ENCODE measurements around the gene MAP1LC3A.
"Not testable (repeated sequence)": the region's sequence is repeated elsewhere in the genome, so short reads cannot be mapped to it uniquely, and the experiment has no call there.

MAP1LC3A gene

DNA sequence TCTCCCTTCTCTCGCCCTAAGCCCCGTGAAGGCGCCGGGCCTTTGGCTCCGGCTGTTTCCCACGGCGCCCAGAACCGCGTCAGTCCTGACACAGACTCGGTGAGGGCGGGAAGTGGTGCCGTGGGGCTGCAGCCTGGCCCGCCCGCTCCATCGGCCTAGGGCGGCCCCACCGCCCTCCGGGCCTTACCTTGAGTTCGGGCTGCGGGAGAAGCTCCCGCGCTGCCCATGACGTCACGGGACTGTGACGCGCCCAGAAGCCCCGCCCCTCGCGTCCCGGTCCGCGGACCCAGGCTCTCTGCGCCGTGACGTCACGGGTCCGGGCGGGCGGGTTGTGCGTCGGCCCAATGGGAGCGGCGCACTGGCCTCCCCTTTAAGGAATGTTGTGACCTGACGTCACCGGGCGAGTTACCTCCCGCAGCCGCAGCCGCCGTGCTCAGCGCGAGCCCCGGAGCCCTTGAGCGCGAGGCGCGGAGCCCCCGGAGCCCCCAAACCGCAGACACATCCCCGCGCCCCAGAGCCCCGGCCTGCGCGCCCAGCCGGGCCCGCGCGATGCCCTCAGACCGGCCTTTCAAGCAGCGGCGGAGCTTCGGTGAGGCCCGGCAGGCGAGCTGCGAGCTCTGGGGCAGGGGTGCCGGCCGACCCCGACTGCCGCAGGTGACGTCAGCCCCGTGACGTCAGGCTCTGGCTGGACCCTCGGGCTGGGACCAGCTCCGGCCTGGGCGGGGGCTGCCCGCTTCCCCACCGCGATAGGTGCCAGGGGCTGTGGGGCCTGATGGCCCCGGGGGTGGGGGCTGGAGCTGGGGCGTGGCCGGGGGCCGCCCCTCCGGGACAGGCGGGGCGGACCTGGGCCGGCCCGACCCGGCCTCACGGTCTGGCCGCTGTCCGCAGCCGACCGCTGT, at the start of gene MAP1LC3A:
MAP1LC3A (plus strand) TSS at position 399 of the 899 bp plus-strand sequence; CDS start at position 550, 151 bp downstream.
- DNase-seq (ENCODE audit: low spot score) = peak; percentile 97

- DNase-seq (ENCODE audit: low spot score) = no peak
Observed at GRCh38 chr20:34510575-34510974, 47.9 kb upstream of the MAP1LC3A start.

DNA sequence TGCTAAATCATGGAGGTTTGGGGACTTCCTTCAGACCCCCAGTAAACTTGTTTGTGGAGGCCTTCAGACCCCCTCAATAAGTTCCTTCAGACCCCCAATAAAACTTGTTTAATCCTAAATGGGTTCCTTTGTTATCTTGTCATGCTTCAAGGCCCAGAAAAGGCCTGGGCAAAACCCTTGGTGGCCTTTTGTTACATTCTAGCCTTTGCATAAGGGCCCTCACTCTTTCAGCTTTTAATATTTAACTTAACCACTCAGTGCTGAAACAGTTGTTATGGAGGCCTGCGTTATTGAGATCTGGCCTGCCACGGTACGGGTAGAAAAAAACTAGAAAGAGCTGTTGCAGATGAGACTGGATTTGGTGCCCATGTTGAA, 46.6 kb upstream of the MAP1LC3A start:
- DNase-seq (ENCODE audit: low spot score) = no peak

- peak; percentile 57 for DNase-seq (ENCODE audit: low spot score)
Observed at GRCh38 chr20:34512266-34512954, 46.1 kb upstream of the MAP1LC3A start.

DNA sequence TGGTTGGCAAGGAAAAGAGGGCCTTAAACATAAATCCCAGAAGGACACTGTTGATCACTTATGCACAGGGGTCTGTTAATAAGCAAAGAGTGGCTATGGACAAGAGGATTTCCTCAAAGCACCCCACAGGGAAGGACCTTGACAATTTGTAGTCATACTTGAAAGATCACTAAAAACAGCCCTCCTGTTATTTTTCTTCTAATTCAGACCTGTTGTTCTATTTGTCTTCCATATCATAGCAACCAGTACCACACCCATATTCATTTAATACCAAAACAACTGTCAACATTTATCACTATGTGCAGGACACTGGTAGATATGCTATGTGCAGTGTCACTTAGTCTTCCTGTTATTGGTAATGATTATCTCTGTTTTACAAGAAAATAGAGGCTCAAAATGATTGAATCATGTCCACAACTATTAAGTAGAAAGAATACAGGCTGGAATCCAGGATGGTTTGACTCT, 45.5 kb upstream of the MAP1LC3A start:
- DNase-seq (ENCODE audit: low spot score) = no peak

DNA sequence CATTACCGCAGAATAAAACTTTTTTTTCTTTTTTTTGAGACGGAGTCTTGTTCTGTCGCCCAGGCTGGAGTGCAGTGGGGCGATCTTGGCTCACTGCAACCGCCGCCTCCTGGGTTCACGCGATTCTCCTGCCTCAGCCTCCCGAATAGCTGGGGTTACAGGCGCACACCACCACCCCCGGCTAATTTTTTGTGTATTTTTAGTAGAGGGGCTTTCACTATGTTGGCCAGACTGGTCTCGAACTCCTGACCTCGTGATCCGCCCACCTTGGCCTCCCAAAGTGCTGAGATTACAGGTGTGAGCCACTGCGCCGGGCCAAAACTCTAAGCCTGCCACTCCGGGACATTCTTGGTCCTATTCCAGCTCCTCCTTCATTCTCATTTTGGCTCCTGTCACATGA, 44.5 kb upstream of the MAP1LC3A start:
- not testable (repeated sequence) for DNase-seq (ENCODE audit: low spot score)

- DNase-seq (ENCODE audit: low spot score) = no peak
Observed at GRCh38 chr20:34514897-34515483, 43.5 kb upstream of the MAP1LC3A start.

DNA sequence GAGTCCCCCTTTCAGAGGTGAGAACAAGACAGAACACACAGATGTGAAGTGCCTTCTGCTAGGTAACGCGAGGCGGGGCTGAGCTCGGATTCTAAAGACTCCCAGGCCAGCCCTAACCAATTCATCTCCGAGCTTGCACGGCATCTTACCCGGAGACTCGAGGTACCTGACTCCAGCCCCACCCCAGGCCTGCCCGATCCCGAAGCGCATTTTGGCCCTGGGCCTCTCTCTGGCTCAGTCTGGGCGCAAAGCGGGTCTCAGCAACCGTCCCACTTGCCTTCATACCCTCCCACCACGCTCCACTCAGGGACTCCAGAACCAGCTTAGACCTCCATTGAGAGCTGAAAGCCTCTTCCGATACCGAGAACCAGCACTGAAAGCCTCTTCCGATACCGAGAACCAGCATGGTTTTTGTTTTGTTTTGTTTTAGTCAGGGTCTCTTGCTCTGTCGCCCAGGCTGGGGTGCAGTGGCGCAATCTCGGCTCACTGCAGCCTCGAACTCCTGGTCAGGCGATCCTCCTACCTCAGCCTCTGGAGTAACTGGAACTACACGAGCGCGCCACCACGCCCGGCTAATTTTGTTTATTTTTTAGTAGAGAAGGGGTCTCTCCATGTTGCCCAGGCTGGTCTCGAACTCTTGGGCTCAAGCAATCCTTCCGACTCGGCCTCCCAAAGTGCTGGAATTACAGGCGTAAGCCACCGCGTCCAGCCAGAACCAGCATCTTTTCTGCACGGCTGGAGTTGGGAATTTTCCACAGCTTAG, 42.9 kb upstream of the MAP1LC3A start:
- peak; percentile 57 for DNase-seq (ENCODE audit: low spot score)

- DNase-seq (ENCODE audit: low spot score) = peak; percentile 96
Observed at GRCh38 chr20:34516247-34517113, 42.0 kb upstream of the MAP1LC3A start, which contains the start of gene DYNLRB1. DYNLRB1 (plus strand) TSS chr20:34516422; CDS start chr20:34516459, 37 bp downstream.

DNA sequence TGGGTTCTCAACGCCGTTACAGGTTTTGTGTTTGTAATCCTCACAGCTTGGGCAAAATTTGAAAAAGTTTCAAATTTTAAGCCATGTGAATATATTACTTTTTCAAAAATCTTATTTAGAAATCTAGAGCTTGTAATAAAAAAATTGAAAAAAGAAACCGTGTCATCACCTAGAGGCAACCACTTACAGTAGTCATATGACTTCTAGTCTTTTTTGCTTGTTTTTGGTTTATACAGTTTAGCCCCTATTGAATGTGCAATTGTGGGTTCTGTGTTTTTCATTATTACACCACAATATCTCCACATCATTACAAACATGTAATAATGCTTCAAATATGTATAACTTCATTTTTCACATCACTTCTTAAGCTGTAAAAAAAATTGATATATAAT, 41.4 kb upstream of the MAP1LC3A start:
- DNase-seq (ENCODE audit: low spot score) = no peak

DNA sequence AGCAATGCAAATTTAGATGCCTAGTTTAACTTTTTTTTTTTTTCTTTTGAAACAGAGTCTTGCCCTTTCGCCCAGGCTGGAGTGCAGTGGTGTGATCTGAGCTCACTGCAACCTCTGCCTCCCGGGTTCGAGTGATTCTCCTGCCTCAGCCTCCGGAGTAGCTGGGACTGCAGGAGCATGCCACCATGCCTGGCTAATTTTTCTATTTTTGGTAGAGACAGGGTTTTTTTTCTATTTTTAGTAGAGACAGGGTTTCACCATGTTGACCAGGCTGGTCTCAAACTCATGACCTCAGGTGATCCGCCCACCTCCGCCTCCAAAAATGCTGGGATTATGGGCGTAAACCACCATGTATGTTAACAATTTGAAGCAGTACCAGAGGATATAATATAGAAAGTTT, 39.7 kb upstream of the MAP1LC3A start:
- DNase-seq (ENCODE audit: low spot score) = not testable (repeated sequence)

- not testable (repeated sequence) for DNase-seq (ENCODE audit: low spot score)
Observed at GRCh38 chr20:34519841-34520240, 38.7 kb upstream of the MAP1LC3A start.

GRCh38 chr20:34522969-34523871, 35.3 kb upstream of the MAP1LC3A start:
- peak; percentile 70 for DNase-seq (ENCODE audit: low spot score)

GRCh38 chr20:34524426-34524825, 34.1 kb upstream of the MAP1LC3A start:
- DNase-seq (ENCODE audit: low spot score) = no peak

GRCh38 chr20:34525342-34525708, 33.2 kb upstream of the MAP1LC3A start:
- DNase-seq (ENCODE audit: low spot score) = no peak

DNA sequence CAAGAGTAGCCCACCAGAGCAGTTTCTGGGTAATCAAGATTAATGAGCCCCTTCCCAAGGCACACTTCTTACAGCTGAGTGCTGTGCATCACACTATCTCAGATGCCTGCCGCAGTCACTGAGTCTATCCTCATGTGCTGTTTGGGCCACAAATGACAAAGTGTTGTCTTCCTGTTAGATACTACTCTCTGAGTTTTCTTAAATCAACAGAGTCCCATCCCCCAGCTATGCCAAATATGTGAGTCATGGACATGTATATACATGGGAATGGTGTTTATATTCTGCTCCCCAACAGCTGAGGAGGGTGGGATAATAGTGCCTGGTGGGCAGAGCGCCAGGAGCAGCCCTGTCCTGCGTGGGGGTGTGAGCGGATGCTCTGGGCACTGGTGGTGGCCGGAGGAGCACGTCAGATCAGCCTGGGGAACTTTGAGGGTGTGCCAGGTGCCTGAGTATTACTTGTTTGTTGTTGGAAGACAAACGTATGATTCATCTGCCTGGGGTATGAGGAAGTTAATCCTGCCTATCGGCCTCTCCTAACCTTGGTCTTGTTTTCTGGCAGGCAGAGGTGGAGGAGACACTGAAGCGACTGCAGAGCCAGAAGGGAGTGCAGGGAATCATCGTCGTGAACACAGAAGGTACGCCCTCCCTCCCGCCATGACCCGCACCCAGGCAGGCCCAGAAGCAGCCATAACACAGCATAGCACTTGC, 32.7 kb upstream of the MAP1LC3A start:
- peak; percentile 56 for DNase-seq (ENCODE audit: low spot score)

GRCh38 chr20:34526466-34526865, 32.1 kb upstream of the MAP1LC3A start:
- no peak for DNase-seq (ENCODE audit: low spot score)

GRCh38 chr20:34527016-34527415, 31.5 kb upstream of the MAP1LC3A start:
- no peak for DNase-seq (ENCODE audit: low spot score)

DNA sequence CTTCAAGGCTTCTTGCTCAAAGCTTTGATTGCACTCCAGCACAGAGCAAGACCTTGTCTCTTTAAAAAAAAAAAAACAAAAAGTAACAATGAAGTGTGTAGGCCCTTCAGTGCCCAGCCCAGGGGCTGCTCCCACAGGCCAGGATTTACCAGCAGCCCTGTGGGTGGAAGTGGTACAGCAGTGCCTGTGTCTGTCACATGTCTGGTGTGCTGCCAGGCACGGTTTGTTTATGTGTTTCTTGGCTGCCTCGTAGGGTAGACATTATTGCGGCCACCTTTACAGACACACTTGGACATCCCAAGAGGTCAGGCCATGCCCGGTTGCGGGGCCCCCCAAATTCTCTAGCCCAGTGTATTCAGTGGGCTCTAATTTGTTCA, 29.6 kb upstream of the MAP1LC3A start:
- DNase-seq (ENCODE audit: low spot score) = peak; percentile 76

Data from Ammon's horn (tissue), 1 donor.